CD14-positive monocyte (primary cell): Measurements from ENCODE around the gene KCNH1. TPM values are rescaled to one million over a fixed set of nuclear protein-coding genes. Genes with fewer than 3 reads are reported as not detected.

Experiments used
- DNase-seq, 3 donors: peaks; one replicate each; pipeline ENCODE4 v3.0.0-alpha.2; 2011 to 2022
- H2AFZ ChIP-seq: 2 replicates; pipeline ENCODE4 v1.6.0; 2012; ENCODE audit warnings: mild to moderate bottlenecking, low read depth, low read length, inconsistent platforms; ENCODE audit not compliant: insufficient read depth, poor library complexity, severe bottlenecking
- H3K27ac ChIP-seq, 2 donors: 1 replicate in 1 of 2; 2 replicates in 1 of 2; pipeline ENCODE4 v1.5.1; 2012 to 2013; ENCODE audit warnings: low read length in 2 of 2, control low read depth in 1 of 2, inconsistent platforms in 1 of 2, low read depth in 1 of 2, mild to moderate bottlenecking in 1 of 2
- H3K27me3 ChIP-seq, 2 donors: one replicate each; pipeline versions ENCODE4 v1.6.0 to v1.6.1; 2011 to 2013; ENCODE audit warnings: low read length in 2 of 2; ENCODE audit not compliant: control insufficient read depth in 2 of 2, insufficient read depth in 2 of 2
- H3K36me3 ChIP-seq, 2 donors: replicated peaks in 1 of 2; 1 replicate in 1 of 2; 2 replicates in 1 of 2; pipeline versions ENCODE4 v1.5.1 to v1.6.1; 2012 to 2013; ENCODE audit warnings: low read length in 2 of 2, control low read depth in 1 of 2, inconsistent platforms in 1 of 2, mild to moderate bottlenecking in 1 of 2; ENCODE audit not compliant: insufficient read depth in 2 of 2, control insufficient read depth in 1 of 2
- H3K4me1 ChIP-seq, 2 donors: 1 replicate in 1 of 2; 2 replicates in 1 of 2; pipeline versions ENCODE4 v1.5.1 to v1.6.1; 2012 to 2013; ENCODE audit warnings: low read length in 2 of 2, control low read depth in 1 of 2, inconsistent platforms in 1 of 2, mild to moderate bottlenecking in 1 of 2, moderate library complexity in 1 of 2; ENCODE audit not compliant: insufficient read depth in 2 of 2, control insufficient read depth in 1 of 2
- H3K4me2 ChIP-seq: replicated peaks from 2 replicates; pipeline ENCODE3; 2012; ENCODE audit warnings: low read length, moderate library complexity, mild to moderate bottlenecking; ENCODE audit not compliant: poor library complexity, severe bottlenecking; ENCODE audit errors: extremely low read depth
- H3K4me3 ChIP-seq, 3 experiments: fragments of 200-600 bp in 1 of 3; sonication (generic) in 1 of 3; replicated peaks in 1 of 3; 1 replicate in 2 of 3; 2 replicates in 1 of 3; pipeline ENCODE4 v1.5.1; 2011 to 2013; ENCODE audit warnings: low read length in 3 of 3, mild to moderate bottlenecking in 3 of 3, control low read depth in 2 of 3, low read depth in 2 of 3, inconsistent platforms in 1 of 3, moderate library complexity in 1 of 3
- H3K79me2 ChIP-seq: 2 replicates; pipeline ENCODE4 v1.6.0; 2012; ENCODE audit warnings: mild to moderate bottlenecking, control low read depth, inconsistent platforms, low read length, moderate library complexity; ENCODE audit not compliant: insufficient read depth
- H3K9ac ChIP-seq: 2 replicates; pipeline ENCODE4 v1.6.0; 2017; ENCODE audit warnings: low read length, mild to moderate bottlenecking; ENCODE audit not compliant: insufficient read depth, poor library complexity, severe bottlenecking
- H3K9me3 ChIP-seq, 2 donors: replicated peaks in 1 of 2; 1 replicate in 1 of 2; 2 replicates in 1 of 2; pipeline versions ENCODE4 v1.5.1 to v1.6.1; 2012 to 2013; ENCODE audit warnings: low read length in 2 of 2, control low read depth in 1 of 2; ENCODE audit not compliant: control insufficient read depth in 1 of 2, insufficient read depth in 1 of 2
- H4K20me1 ChIP-seq: 2 replicates; pipeline ENCODE4 v1.6.0; 2012; ENCODE audit warnings: mild to moderate bottlenecking, low read length, control low read depth, moderate library complexity; ENCODE audit not compliant: insufficient read depth
- H3K27ac Mint-ChIP-seq, 7 donors: one replicate each; pipeline ENCODE4 v1.8.0; 2020; ENCODE audit warnings: mild to moderate bottlenecking in 7 of 7, mixed read lengths in 7 of 7, moderate library complexity in 6 of 7, inconsistent platforms in 2 of 7
- H3K27me3 Mint-ChIP-seq, 3 donors: one replicate each; pipeline ENCODE4 v1.8.0; 2021 to 2022; ENCODE audit warnings: low read depth in 3 of 3, mild to moderate bottlenecking in 3 of 3, mixed read lengths in 3 of 3, moderate library complexity in 3 of 3, inconsistent platforms in 1 of 3
- H3K36me3 Mint-ChIP-seq, 2 donors: one replicate each; pipeline ENCODE4 v1.8.0; 2020; ENCODE audit warnings: mixed read lengths in 2 of 2, inconsistent platforms in 1 of 2, mild to moderate bottlenecking in 1 of 2
- H3K4me1 Mint-ChIP-seq: one replicate; pipeline ENCODE4 v1.8.0; 2020; ENCODE audit warnings: mild to moderate bottlenecking, mixed read lengths
- H3K4me3 Mint-ChIP-seq, 2 donors: one replicate each; pipeline ENCODE4 v1.8.0; 2020; ENCODE audit warnings: mild to moderate bottlenecking in 2 of 2, mixed read lengths in 2 of 2, moderate library complexity in 1 of 2
- H3K9me3 Mint-ChIP-seq, 7 donors: one replicate each; pipeline ENCODE4 v1.8.0; 2020 to 2022; ENCODE audit warnings: mixed read lengths in 7 of 7, mild to moderate bottlenecking in 6 of 7, moderate library complexity in 6 of 7, inconsistent platforms in 2 of 7
- CTCF ChIP-seq: fragments of 200-600 bp; IDR thresholded peaks from one replicate; pipeline ENCODE4 v1.8.0; 2022; ENCODE audit warnings: antibody characterized with exemption, mild to moderate bottlenecking
- WGBS: methylation state at CpG from one replicate; pipeline ENCODE4 v1.1.5; 2013; ENCODE audit warnings: missing lambda C conversion rate; ENCODE audit not compliant: insufficient coverage; 5-methylcytosine and 5-hydroxymethylcytosine counted together
- intact Hi-C, 2 donors: fragments of 100-400 bp; cut with micrococcal nuclease; formaldehyde crosslinking; loops; one replicate each; pipeline versions ENCODE4 v1.15.0 to v1.15.1; 2023
- polyA plus RNA-seq, 3 donors: library from polyadenylated mRNA; depleted of rRNA in 1 of 3; unstranded in 2 of 3; stranded (reverse) in 1 of 3; fragments of 300-500 nt in 2 of 3; fragments of >200 nt in 1 of 3; fragmentation: Illumina TruSeq in 2 of 3; gene quantifications; 1 replicate in 2 of 3; 2 replicates in 1 of 3; pipeline ENCODE4 v1.2.3, GENCODE V29; 2012 to 2021

KCNH1 gene
- polyA plus RNA-seq, 3 donors, result not detected

- Histone ChIP-seq H3K79me2 (no peaks in the 10 kb centered on the region), H3K9me3 (no peaks in the 10 kb centered on the region), H4K20me1 (no peaks in the 10 kb centered on the region), H3K27ac (no peak overlapping the region), H2AFZ (no peak overlapping the region), H3K4me2 (no peak overlapping the region), H3K27me3 (no peaks in the 10 kb centered on the region), H3K4me3 (no peak overlapping the region), H3K9ac (no peak overlapping the region), H3K4me1 (no peaks in the 10 kb centered on the region), H3K36me3 (no peaks in the 10 kb centered on the region)
- H3K4me3 Mint-ChIP-seq, result no peak overlapping the region
- peaks cover 1 to 2% (median 2%) of the 10 kb centered on the region in 3 donors for H3K27me3 Mint-ChIP-seq
- no peak for TF ChIP-seq CTCF
- H3K27ac Mint-ChIP-seq, result no peak overlapping the region
- DNase-seq, result no peak
- H3K36me3 Mint-ChIP-seq, result no peaks in the 10 kb centered on the region
- intact Hi-C loops, result no loop called here
- no peaks in the 10 kb centered on the region for H3K4me1 Mint-ChIP-seq
- peaks cover 0 to 3% (median 1%) of the 10 kb centered on the region in 7 donors for H3K9me3 Mint-ChIP-seq
These were observed 306.5 kb downstream of the KCNH1 start for GRCh38 chr1:210827481-210827880.

GRCh38 chr1:210826686-210827085 is 307.3 kb downstream of the KCNH1 start:
- no peaks in the 10 kb centered on the region for H3K4me1 Mint-ChIP-seq
- Histone ChIP-seq H3K9me3 (no peaks in the 10 kb centered on the region), H3K36me3 (no peaks in the 10 kb centered on the region), H3K4me1 (no peaks in the 10 kb centered on the region), H3K4me2 (no peak overlapping the region), H3K4me3 (no peak overlapping the region), H4K20me1 (no peaks in the 10 kb centered on the region), H3K9ac (no peak overlapping the region), H2AFZ (no peak overlapping the region), H3K27ac (no peak overlapping the region), H3K79me2 (no peaks in the 10 kb centered on the region), H3K27me3 (no peaks in the 10 kb centered on the region)
- peaks cover 0 to 3% (median 2%) of the 10 kb centered on the region in 7 donors for H3K9me3 Mint-ChIP-seq
- no peak overlapping the region for H3K4me3 Mint-ChIP-seq
- TF ChIP-seq CTCF, result no peak
- H3K36me3 Mint-ChIP-seq, result no peaks in the 10 kb centered on the region
- peaks cover 1 to 2% (median 2%) of the 10 kb centered on the region in 3 donors for H3K27me3 Mint-ChIP-seq
- intact Hi-C loops, result no loop called here
- no peak overlapping the region for H3K27ac Mint-ChIP-seq
- DNase-seq, result no peak
- WGBS, result 98% methylated on average over 5 of the region's 5 CpGs
